Erythroblast (primary cell): ENCODE results near the gene ARHGEF38.

ENCODE experiments used
- GATA1 ChIP-seq: IDR thresholded peaks from 2 replicates; pipeline ENCODE4 v1.6.1; 2011; ENCODE audit warnings: low read depth, mild to moderate bottlenecking, control low read depth, low read length, moderate library complexity
- POLR2A ChIP-seq: IDR thresholded peaks from 2 replicates; pipeline ENCODE4 v1.6.1; 2011; ENCODE audit warnings: mild to moderate bottlenecking, low read length

GRCh38 chr4:105652286-105652888 lies 100.0 kb downstream of the ARHGEF38 start:
- TF ChIP-seq POLR2A (no peak), GATA1 (no peak)
